Neural cell (in vitro differentiated cells): ENCODE results near the gene FADS1.

Experiments used
- EZH2 ChIP-seq: fragments of 200-600, 300-800 bp; shearing (Covaris generic), sonication (generic); IDR thresholded peaks from 2 replicates; pipeline ENCODE4 v1.6.1; 2014; ENCODE audit warnings: antibody characterized with exemption, low read length, borderline replicate concordance, mild to moderate bottlenecking; ENCODE audit not compliant: insufficient read depth, poor library complexity, severe bottlenecking
- POLR2AphosphoS5 ChIP-seq: IDR thresholded peaks from 2 replicates; pipeline ENCODE4 v1.6.1; 2012
- SMC3 ChIP-seq: fragments of 450-650 bp; conservative IDR thresholded peaks from 2 replicates; pipeline ENCODE4 v1.6.1; 2014; ENCODE audit warnings: antibody characterized with exemption, mild to moderate bottlenecking, moderate library complexity; ENCODE audit not compliant: poor library complexity
- TF ChIP-seq, protein P1 (sequence below): fragments of 450-650 bp; IDR thresholded peaks from 2 replicates; pipeline ENCODE4 v1.5.1; 2014; ENCODE audit warnings: antibody characterized with exemption, mild to moderate bottlenecking, moderate library complexity; ENCODE audit not compliant: poor library complexity, severe bottlenecking

DNA sequence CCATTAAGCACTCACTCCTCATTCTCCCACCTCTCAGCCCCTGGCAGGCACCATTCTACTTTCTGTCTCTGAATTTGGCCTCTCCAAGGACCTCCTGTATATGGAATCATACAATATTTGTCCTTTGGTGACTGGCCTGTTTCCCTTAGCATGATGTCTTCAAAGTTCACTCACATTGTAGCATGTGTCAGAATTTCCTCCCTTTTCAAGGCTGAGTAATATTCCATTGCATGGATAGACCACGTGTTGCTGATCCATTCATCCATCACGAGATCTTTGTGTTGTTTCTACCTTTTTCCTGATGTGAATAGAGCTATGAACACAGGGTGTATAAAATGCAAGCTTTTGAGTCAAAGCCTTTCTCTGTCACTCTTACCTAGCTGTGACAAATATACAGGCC lies 22.9 kb upstream of the FADS1 start:
- TF ChIP-seq EZH2 (no peak), SMC3 (no peak), POLR2AphosphoS5 (no peak)
- TF ChIP-seq, protein P1, sequence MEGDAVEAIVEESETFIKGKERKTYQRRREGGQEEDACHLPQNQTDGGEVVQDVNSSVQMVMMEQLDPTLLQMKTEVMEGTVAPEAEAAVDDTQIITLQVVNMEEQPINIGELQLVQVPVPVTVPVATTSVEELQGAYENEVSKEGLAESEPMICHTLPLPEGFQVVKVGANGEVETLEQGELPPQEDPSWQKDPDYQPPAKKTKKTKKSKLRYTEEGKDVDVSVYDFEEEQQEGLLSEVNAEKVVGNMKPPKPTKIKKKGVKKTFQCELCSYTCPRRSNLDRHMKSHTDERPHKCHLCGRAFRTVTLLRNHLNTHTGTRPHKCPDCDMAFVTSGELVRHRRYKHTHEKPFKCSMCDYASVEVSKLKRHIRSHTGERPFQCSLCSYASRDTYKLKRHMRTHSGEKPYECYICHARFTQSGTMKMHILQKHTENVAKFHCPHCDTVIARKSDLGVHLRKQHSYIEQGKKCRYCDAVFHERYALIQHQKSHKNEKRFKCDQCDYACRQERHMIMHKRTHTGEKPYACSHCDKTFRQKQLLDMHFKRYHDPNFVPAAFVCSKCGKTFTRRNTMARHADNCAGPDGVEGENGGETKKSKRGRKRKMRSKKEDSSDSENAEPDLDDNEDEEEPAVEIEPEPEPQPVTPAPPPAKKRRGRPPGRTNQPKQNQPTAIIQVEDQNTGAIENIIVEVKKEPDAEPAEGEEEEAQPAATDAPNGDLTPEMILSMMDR: no peak
